ACC112 (cell line): Measurements from ENCODE around the gene DBX2.
"Not testable (repeated sequence)": the region's sequence is repeated elsewhere in the genome, so short reads cannot be mapped to it uniquely, and the experiment has no call there.

Experiments used
- H2AFZ ChIP-seq: fragments of 200-600 bp; sonication (generic); one replicate; pipeline ENCODE4 v1.6.0; 2017; ENCODE audit warnings: antibody characterized with exemption, low read length; ENCODE audit not compliant: unreplicated experiment
- H3K27ac ChIP-seq: fragments of 200-600 bp; sonication (generic); 2 replicates; pipeline ENCODE4 v1.5.1; 2014; ENCODE audit warnings: low read depth, mild to moderate bottlenecking, antibody characterized with exemption, low read length, moderate library complexity
- H3K27me3 ChIP-seq: fragments of 200-600 bp; sonication (generic); 2 replicates; pipeline ENCODE4 v1.6.1; 2014; ENCODE audit warnings: mild to moderate bottlenecking, antibody characterized with exemption, low read length, moderate library complexity, mixed read lengths; ENCODE audit not compliant: insufficient read depth
- H3K36me3 ChIP-seq: fragments of 200-600 bp; sonication (generic); 2 replicates; pipeline ENCODE4 v1.6.1; 2016; ENCODE audit warnings: mild to moderate bottlenecking, antibody characterized with exemption, low read length, moderate library complexity, mixed read lengths; ENCODE audit not compliant: insufficient read depth
- H3K4me1 ChIP-seq: fragments of 200-600 bp; sonication (generic); one replicate; pipeline ENCODE4 v1.6.1; 2016; ENCODE audit warnings: low read length, mixed read lengths; ENCODE audit not compliant: insufficient read depth, unreplicated experiment, control insufficient read depth
- H3K4me3 ChIP-seq: fragments of 200-600 bp; sonication (generic); 2 replicates; pipeline ENCODE4 v1.5.1; 2014; ENCODE audit warnings: mild to moderate bottlenecking, low read depth, low read length
- H3K79me2 ChIP-seq: fragments of 200-600 bp; sonication (generic); one replicate; pipeline ENCODE4 v1.6.0; 2016; ENCODE audit warnings: low read length; ENCODE audit not compliant: control insufficient read depth, unreplicated experiment, insufficient read depth

Gene DBX2

GRCh38 chr12:45050751-45051571 is at the start of gene DBX2:
TSS of gene DBX2 (minus strand) at chr12:45051099. CDS start at chr12:45050927, 172 bp downstream.
- H3K36me3 ChIP-seq: no peaks in the 10 kb centered on the region
- H3K4me3 ChIP-seq: peak within 1 kb of the TSS; percentile 58
- peak within 1 kb of the TSS; percentile 25 for H2AFZ ChIP-seq
- H3K4me1 ChIP-seq: no peaks in the 10 kb centered on the region
- peaks cover 78% of the 10 kb centered on the region for H3K27me3 ChIP-seq
- no peak within 1 kb of the TSS for H3K27ac ChIP-seq
- H3K79me2 ChIP-seq: no peaks in the 10 kb centered on the region

GRCh38 chr12:45098766-45099165 is 47.9 kb upstream of the DBX2 start:
- H2AFZ ChIP-seq: no peak overlapping the region
- H3K4me1 ChIP-seq: no peaks in the 10 kb centered on the region
- no peak overlapping the region for H3K27ac ChIP-seq
- peaks cover 38% of the 10 kb centered on the region for H3K27me3 ChIP-seq
- H3K36me3 ChIP-seq: no peaks in the 10 kb centered on the region
- H3K79me2 ChIP-seq: no peaks in the 10 kb centered on the region
- no peak overlapping the region for H3K4me3 ChIP-seq

- not testable (repeated sequence) for H3K36me3 ChIP-seq, H3K4me1 ChIP-seq, H2AFZ ChIP-seq, H3K27ac ChIP-seq, H3K79me2 ChIP-seq, H3K4me3 ChIP-seq
- H3K27me3 ChIP-seq: peaks cover 17% of the 10 kb centered on the region
Measured at GRCh38 chr12:45095417-45095816, 44.5 kb upstream of the DBX2 start.

- Histone ChIP-seq H3K79me2 (no peaks in the 10 kb centered on the region), H3K4me3 (no peak overlapping the region), H3K27ac (no peak overlapping the region), H3K36me3 (no peaks in the 10 kb centered on the region), H3K4me1 (no peaks in the 10 kb centered on the region), H3K27me3 (peaks cover 21% of the 10 kb centered on the region), H2AFZ (no peak overlapping the region)
Measured at GRCh38 chr12:45093051-45093450, 42.2 kb upstream of the DBX2 start.

- H2AFZ ChIP-seq: no peak overlapping the region
- no peaks in the 10 kb centered on the region for H3K79me2 ChIP-seq
- H3K4me1 ChIP-seq: no peaks in the 10 kb centered on the region
- H3K36me3 ChIP-seq: no peaks in the 10 kb centered on the region
- no peak overlapping the region for H3K4me3 ChIP-seq
- no peak overlapping the region for H3K27ac ChIP-seq
- peaks cover 24% of the 10 kb centered on the region for H3K27me3 ChIP-seq
Measured at GRCh38 chr12:45089411-45090075, 38.6 kb upstream of the DBX2 start.

- Histone ChIP-seq H2AFZ (no peak overlapping the region), H3K4me1 (no peaks in the 10 kb centered on the region), H3K27me3 (peaks cover 26% of the 10 kb centered on the region), H3K79me2 (no peaks in the 10 kb centered on the region), H3K36me3 (no peaks in the 10 kb centered on the region), H3K27ac (no peak overlapping the region), H3K4me3 (no peak overlapping the region)
Measured at GRCh38 chr12:45088608-45089007, 37.7 kb upstream of the DBX2 start.

- not testable (repeated sequence) for H3K4me1 ChIP-seq, H3K79me2 ChIP-seq, H3K36me3 ChIP-seq, H3K27ac ChIP-seq, H2AFZ ChIP-seq, H3K4me3 ChIP-seq
- H3K27me3 ChIP-seq: peaks cover 18% of the 10 kb centered on the region
Measured at GRCh38 chr12:45084248-45084647, 33.3 kb upstream of the DBX2 start.

- no peak overlapping the region for H3K27ac ChIP-seq
- H3K4me3 ChIP-seq: no peak overlapping the region
Measured at GRCh38 chr12:45077251-45077650, 26.4 kb upstream of the DBX2 start.

GRCh38 chr12:45076417-45077026 is 25.6 kb upstream of the DBX2 start:
- peaks cover 37% of the 10 kb centered on the region for H3K27me3 ChIP-seq
- H3K79me2 ChIP-seq: no peaks in the 10 kb centered on the region
- H3K4me1 ChIP-seq: no peaks in the 10 kb centered on the region
- no peak overlapping the region for H3K27ac ChIP-seq
- no peak overlapping the region for H3K4me3 ChIP-seq
- H3K36me3 ChIP-seq: no peaks in the 10 kb centered on the region
- no peak overlapping the region for H2AFZ ChIP-seq

More at GRCh38 chr12:45077251-45077650, 26.4 kb upstream of the DBX2 start:
- Histone ChIP-seq H3K4me1 (no peaks in the 10 kb centered on the region), H3K79me2 (no peaks in the 10 kb centered on the region), H3K36me3 (no peaks in the 10 kb centered on the region), H3K27me3 (peaks cover 34% of the 10 kb centered on the region), H2AFZ (no peak overlapping the region)

- peaks cover 37% of the 10 kb centered on the region for H3K27me3 ChIP-seq
- no peak overlapping the region for H3K4me3 ChIP-seq
- no peak overlapping the region for H2AFZ ChIP-seq
- no peaks in the 10 kb centered on the region for H3K79me2 ChIP-seq
- H3K27ac ChIP-seq: no peak overlapping the region
- no peaks in the 10 kb centered on the region for H3K36me3 ChIP-seq
- H3K4me1 ChIP-seq: no peaks in the 10 kb centered on the region
Measured at GRCh38 chr12:45075587-45076282, 24.8 kb upstream of the DBX2 start.
